DMS153 treated with DMSO at 0.1 percent for 48 hours (cell line): ENCODE measurements around the gene SMYD2.

Source experiments
- DNase-seq: peaks from one replicate; lab custom pipeline; 2025; ENCODE audit not compliant: unreplicated experiment; lab: John Stamatoyannopoulos, UW

Gene SMYD2

DNA sequence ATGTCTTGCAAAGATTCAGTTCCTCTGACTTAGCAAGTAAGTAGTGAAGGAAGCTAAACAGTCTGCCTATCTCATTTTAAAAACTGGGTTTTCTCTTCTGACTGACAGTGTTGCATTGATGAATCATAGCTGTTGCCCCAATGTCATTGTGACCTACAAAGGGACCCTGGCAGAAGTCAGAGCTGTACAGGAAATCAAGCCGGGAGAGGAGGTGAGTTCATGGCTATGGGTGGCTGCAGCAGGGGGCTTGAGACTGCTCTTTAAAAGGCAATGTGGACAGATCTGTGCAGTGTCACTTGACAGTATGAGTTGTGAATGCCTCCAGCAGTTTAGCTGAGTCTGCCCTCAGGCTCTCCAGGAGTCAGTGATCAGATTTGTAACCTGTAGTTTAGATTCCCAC lies 46.6 kb downstream of the SMYD2 start:
- DNase-seq = no peak

DNA sequence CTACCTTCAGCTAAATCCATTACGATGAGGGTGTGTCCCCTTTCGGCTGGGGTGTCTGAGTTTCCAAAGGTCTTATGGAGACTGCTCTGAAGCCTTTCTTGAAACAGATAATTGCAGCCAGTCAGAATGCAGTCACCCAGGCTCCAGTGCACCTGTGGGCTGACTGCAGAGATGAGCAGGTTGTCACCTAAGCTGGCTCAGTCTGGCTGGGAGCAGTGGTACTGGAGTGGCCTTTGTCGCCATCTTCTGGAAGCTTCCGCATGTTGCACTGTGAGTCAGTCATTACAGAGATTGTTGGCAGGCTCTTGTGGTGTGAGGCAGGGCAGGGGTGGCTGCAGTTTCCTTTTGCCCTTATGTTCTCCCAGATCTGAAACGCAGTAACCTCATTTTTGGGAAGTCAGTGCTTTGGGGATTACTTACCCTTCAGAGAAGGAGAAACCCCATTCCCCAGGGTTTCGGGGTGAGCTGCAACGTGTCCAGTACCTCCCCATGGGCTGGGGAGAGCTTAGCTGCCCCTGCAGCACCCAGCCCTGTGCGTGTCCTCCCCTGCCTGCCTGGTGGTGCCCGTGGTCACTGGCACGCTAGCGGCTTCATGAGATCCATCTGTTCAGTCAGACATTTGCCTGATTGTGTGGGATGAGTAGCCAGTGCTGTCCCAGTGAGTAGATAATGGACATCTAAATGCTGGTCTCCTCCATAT lies 48.0 kb downstream of the SMYD2 start:
- peak; percentile 95 for DNase-seq

DNA sequence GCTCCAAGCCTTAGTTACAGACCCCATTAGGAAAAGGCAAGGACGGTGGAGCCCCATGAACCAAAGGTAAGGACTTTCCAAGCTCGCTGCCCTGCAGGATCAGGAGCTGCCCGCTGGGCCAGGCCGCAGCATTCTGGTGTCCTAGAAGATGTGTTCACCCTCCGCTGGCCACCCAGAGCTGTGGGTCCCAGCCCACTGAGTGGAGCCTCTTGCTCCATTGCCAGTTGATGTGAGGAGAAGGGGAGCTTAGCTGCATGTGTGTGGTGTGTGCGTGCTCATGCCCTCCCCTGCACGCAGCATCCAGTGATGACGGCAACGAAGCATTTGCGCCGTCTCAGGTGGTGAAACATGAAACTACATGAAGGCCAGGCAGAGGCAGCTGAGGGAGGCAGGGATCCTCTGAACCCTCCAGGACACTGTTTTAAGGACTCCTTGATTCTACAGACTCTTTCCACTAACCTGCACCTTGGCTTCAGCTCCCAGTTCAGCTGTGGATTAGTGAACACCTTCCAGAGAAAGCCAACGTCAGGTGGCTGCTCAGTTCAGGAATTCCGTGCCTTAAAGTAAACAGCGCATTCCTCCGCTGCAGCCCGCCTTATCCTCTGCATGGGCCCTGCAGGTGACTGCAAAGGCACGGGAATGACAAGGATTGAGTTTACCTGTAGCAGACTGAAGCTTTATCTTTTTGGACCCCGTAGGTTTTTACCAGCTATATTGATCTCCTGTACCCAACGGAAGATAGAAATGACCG lies 48.7 kb downstream of the SMYD2 start:
- no peak for DNase-seq

DNA sequence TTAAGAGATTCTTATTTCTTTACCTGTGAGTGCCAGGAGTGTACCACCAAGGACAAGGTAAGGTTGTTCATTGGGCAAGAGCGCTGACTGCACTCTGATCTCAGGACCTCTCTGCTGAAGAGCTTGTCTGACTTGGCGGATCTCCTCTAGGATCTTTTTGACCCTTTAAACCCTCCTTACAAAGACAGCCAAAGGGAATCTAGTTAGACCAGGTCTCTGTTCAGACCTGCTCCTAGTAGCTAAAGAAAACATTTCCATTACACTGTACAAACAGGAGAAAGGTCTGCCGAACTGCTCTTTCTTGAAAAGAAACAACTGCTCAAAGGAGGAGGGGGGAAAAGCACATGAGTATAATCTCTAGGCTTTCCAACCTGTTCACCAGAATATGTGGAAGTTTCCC lies 49.3 kb downstream of the SMYD2 start:
- DNase-seq = no peak

DNA sequence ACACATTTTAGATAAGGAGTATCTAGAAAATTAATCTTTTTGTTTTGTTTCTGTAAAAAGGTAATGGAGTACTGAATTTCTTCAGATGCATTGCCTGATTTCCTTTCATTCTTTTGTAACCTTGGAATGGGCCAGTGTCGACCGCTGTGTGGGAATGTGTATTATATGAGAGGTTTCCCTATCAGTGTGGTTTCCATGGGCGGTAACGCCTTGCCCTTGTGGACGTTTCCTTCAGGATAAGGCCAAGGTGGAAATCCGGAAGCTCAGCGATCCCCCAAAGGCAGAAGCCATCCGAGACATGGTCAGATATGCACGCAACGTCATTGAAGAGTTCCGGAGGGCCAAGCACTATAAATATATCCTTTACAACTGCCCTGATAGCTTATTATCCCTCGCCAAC lies 49.8 kb downstream of the SMYD2 start:
- no peak for DNase-seq

DNA sequence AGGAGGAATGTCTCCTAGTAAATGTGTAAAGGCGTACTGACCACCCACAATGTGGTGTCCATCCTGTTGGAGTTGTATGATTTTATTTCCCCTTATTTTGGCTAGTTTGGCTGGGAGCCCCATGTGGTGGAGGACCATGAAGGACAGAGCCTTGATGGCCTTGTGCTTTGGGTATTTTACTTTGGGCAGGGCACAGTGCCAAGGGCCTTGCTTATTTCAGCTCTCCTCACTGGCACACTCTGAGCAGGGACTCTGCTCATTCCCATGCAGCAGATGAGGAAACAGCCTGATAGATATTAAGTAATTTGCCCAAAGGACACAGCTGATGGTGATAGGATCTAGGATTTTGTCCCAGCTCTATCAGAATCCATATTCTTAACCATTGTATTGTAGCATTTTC lies 50.2 kb downstream of the SMYD2 start:
- DNase-seq = no peak

DNA sequence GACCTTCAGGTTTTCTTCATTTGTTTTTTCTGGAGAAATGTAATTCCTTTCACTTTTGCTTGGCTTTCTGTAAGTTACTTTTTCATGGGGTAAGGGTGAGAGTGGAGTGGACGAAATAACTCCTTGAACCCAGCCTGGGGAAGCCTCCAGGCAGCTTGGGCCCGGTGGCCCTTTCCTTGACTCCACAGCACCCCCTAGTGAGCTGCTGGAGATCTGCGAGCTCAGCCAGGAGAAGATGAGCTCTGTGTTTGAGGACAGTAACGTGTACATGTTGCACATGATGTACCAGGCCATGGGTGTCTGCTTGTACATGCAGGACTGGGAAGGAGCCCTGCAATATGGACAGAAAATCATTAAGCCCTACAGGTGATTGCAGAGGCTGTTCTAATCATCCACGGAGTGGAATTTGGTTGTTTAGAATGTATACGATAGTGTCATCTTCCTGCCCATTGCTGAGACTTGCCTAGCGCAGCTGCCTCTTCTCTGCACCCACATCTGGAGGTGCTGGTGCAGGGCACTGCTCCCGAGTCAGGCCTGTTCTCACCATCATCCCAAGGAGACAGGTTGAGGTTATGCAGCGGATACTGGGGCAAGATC lies 51.0 kb downstream of the SMYD2 start:
- DNase-seq = peak; percentile 20

DNA sequence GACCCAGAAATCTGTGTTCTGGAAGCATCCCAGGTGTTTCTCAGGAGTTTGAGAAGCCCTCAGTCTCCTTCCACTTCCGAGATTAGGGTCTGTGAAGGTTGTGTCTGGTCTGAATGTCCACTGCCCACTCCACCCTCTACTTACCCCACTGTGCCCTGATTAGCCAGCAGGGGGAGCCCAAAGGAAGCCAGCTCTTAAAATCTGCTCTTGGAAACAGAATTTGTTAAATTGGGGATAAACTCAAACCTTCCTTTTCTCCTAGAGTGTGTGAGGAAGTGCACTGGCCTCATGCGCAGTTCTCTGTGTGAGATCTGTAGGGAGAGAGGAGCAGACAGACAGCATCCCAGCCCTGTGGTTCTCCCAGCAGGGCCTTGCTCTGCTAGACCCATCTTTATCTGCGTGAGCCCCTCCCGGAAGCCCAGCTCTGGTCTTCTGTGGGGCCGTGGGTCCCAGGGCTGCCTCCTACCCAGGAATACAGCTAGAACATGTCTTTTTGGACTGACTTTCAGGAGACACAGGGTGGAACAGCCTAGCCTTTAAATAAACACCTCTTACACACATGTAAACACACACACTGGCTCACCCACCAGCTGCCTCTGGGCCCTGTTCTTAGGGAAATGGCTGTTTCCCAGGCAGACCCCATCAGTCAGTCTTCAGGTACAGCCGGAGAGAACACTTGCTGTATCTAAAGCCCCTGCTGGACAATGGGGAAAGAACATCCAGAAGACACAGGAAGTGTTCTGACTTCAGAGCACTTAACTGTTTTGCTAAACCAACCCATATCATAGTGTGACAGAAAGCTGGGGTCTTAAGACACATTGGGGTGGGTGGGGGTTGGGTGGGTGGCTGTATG lies 52.2 kb downstream of the SMYD2 start:
- DNase-seq = peak; percentile 16

DNA sequence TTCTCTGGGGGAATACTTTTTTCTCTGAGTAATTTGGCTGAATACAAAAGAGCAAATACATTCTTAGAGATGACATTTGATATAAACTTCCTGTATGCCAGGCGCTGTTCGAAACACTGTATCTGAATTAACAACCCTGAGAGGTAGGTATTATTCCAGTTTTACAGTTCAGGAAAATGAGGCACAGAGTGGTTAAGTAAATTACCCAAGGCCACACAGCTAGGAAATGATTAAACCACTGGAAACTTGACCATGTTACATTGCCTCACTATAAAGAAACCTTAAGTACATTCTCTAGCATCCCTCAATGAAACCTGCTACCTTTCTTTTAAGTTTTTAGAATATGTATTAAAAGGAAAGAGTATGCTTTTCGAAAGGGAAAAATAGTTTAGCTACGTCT lies 54.6 kb downstream of the SMYD2 start:
- DNase-seq = no peak

DNA sequence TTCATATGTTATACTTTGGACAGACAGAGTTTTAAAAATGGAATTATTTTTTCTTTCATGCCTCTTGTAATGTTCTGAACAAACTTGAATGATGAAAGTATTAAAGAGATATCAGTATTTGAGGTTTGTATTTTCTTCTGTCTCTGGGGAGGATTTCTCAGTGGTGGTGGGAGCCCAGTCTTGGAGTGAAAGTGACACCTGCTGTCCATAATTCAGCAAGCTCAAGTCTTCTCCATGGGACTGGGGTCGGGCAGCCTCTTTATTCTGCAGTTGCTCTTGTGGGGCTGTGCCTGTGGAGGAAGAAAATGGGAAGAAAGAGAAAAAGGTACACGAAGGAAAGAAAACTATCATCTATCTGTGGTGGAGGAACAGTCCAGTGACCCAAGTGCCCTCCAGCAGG lies 56.1 kb downstream of the SMYD2 start:
- DNase-seq = no peak

DNA sequence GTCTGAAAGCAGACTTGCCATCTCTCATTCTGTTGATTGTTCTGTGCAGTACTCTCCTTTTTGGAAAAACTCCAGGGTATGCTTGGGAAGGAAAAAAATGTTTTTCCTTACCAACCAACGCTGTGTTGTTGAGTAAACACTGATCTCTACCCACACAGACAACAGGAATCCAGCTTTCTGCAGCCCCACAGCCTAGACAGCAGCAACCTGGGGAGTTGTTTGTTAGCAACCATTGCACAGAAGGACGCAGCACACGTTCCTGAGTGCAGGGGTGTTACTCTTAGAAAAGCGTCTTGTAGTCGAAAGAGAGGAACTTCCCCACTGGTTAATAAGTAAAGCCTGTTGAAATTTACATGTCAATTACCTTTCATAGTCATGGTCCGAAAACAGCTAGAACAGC lies 56.6 kb downstream of the SMYD2 start:
- DNase-seq = no peak

DNA sequence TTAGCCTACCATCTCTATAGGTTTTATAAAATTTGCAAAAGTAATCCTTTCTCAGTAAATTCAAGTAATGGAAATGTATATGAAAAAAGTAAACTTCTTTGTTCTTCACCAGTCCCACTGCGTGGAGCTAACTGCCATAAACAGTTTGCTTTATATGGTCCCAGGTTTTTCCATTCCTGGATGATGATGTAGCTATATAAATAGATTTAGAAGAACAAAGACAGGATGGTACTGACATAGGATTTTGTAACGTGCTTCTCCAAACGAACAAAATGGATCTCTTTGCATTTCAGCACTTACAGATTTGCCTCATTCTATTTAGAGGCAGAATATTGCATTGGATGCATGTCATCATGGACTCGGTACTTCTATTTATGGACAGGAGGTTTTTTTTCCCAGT lies 57.3 kb downstream of the SMYD2 start:
- no peak for DNase-seq

DNA sequence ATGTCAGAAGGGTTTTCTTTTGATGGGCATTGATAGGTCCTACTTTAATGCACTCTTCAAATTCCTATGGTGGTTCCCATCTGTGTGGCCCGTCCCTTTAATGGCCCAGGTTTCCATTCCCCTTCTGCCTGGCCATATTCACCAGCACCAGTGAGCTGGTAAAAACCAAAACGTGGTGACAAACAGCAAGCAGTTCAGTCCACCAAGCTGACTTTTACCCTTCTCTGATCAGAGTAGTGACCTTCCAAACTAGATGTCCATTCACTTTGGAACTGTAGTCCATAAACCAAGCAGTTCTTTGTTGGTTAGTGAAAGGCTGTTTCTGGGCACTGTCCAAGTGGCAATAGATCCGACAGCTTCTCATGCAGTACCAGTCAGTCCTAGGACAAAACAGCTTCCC lies 60.5 kb downstream of the SMYD2 start:
- no peak for DNase-seq

DNA sequence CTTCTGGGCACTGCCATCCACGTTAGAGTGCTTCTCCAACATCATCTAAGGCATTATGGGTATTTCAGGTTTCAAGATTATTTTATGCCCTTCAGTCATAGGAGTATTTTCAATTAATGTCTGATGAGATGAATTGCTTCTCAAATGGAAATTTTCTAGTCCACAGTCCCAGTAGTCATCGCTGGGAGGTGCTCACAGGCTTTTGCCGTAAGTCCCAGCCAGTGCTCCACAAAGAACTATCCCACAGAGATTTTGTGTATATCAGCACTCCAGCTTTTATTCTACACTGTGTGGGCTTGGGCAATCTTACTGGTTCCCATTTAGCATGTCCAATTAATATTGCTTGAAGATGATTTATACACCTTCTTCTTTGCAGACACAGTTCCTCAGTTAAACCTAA lies 61.0 kb downstream of the SMYD2 start:
- no peak for DNase-seq

DNA sequence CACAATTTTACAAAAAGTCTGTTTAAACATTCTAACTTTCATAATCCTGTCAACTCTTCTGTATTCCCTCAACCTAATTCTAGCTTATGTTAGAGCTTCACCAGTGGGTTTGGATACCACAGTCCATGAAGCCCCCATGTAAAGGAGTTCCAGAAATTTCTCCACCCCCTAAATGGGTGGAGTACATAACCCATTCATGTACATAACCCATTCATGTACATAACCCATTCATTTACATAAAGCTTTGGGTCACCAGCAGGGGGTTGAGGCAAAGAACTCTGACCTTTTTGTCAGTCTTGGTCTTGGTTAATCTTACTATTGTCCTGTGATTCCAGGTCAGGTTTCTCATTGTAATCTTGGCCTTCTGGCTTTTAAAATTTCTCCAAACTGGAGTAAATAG lies 61.6 kb downstream of the SMYD2 start:
- DNase-seq = no peak

DNA sequence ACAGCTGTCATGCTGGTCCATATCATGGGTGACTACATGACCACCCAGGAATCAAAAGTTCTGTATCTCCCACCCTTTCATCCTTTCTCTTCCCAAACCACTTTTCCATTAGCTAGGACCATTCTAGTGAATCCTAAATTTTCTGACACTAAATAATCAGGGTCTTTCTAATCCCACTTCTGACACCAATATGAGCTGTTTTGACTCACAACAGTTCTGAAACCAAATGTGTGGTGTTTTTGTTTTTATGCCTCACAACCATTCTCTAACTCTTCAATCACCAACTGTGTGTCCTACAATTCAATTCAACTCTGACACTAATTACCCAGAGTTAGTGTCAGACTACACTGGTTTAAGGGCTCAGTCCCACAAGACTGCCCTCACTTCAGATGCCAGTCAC lies 63.9 kb downstream of the SMYD2 start:
- no peak for DNase-seq

DNA sequence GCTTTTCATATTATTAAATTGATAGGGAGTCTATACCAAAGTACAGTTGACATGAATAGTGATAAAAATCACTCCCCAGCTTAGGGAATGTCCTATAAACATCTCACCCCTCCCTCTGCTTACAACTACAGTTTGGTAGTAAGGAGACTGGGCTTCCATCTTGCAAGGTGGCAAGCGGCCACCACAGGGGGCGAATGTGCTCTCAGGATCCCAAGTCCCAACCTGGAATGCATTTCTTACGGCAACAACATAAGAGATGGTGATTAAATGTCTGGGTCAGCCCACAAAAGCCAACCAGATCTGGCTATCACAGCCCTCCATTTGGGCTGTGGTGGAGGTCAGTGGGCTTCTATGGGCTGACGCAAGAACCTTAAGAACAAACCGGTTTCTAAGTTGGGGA lies 68.0 kb downstream of the SMYD2 start:
- DNase-seq = no peak

DNA sequence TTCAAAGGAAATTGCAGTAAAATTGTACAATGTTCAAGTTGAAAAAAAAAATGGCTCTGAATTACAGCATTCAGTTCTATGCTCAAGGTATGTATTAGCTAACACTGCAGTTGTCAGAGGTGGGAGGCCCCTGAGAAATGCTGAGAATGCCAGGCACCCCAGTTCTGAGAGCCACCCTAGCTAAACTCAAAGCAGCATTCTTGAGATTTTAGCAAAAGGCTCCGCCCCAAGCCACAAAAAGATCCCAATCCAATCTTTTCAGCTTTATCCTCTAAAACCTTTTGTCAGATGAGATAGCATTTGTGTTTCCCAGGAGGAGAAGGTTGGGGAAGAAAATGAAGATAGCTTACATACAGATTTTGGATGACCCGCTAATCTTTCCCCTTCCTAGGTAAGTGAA lies 68.8 kb downstream of the SMYD2 start:
- DNase-seq = no peak

DNA sequence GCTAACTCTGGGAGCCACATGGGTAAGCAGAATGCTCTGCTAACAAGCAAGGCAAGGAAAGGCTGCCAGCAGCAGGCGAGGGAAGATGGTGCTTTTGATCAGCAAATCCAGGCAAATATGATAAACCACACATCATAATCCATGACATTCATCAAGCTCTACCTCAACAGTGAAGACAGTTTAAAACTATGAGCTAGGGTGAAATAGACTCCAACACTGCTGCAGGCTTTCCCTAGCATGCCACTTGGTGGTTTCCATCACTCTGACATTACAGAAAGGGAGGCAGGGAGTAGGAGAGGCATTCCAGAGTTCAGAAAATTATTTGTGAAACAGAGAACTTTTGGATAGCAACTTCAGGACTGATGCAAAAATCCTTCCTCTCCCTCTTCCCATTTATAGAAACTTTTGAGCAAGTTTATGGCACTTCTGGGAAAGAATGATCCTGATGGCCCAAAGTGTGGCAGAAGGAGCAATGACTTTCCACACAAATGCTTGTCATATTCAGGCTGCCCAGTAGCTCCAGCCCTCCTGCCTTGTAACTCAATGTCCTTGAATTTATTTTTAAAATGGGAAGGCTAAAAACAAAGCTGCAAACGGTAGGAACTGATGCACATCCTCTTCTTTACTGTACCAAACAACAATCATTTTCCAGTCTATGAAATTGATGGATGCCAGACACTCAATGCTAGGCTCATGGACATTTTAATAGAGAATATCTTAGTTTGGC lies 70.8 kb downstream of the SMYD2 start:
- DNase-seq = no peak

DNA sequence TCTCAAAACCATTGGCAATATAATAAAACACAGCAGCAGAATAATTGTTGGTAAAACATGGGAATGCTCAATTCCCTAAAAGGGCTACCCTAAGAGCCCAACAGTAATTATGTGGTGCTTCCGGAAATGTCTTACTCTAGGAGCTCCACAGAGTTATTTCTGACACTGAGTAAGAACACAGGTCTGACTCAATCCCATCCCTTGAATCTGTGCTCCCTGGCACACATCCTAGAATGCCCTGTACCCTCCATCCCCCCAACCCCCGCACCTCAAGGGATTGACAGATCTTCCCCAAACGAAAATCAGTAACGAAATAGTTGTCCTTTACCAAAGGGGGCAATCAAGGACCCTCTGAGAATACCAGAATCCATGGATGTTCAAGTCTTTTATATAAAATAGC lies 71.9 kb downstream of the SMYD2 start:
- DNase-seq = no peak
